Colonic mucosa (tissue), 4 donors: ENCODE measurements around the gene HELZ. TPM values are rescaled to one million over a fixed set of nuclear protein-coding genes. Genes with fewer than 3 reads are reported as not detected.

Experiments
- DNase-seq: peaks from one replicate; pipeline ENCODE4 v3.0.0-alpha.2; 2020
- H3K27ac ChIP-seq: fragments of 200-600 bp; one replicate; pipeline ENCODE4 v1.8.0; 2021
- H3K27me3 ChIP-seq: fragments of 200-600 bp; one replicate; pipeline ENCODE4 v1.8.0; 2021
- H3K36me3 ChIP-seq: fragments of 200-600 bp; one replicate; pipeline ENCODE4 v1.8.0; 2021
- H3K4me1 ChIP-seq: fragments of 200-600 bp; one replicate; pipeline ENCODE4 v1.8.0; 2021; ENCODE audit warnings: mild to moderate bottlenecking
- H3K4me3 ChIP-seq: fragments of 200-600 bp; one replicate; pipeline ENCODE4 v1.8.0; 2021
- H3K9ac ChIP-seq, 2 donors: one replicate each; pipeline ENCODE4 v1.7.0; 2013; ENCODE audit warnings: control low read depth in 2 of 2, low read depth in 2 of 2, low read length in 2 of 2
- H3K9me3 ChIP-seq: fragments of 200-600 bp; one replicate; pipeline ENCODE4 v1.8.0; 2021
- CTCF ChIP-seq: fragments of 200-600 bp; IDR thresholded peaks from one replicate; pipeline ENCODE4 v1.8.0; 2022; ENCODE audit warnings: antibody characterized with exemption, mild to moderate bottlenecking
- intact Hi-C: fragments of 100-400 bp; cut with DNase I; formaldehyde crosslinking; loops from one replicate; pipeline ENCODE4 v1.14.1; 2022
- total RNA-seq, 2 donors: library from RNA; stranded (reverse); fragmentation: NEBNext Ultra II Directional in 1 of 2; extraction: Animal tissue kit (Norgen Biotek cat#: 25700) in 1 of 2; gene quantifications; one replicate each; pipeline ENCODE4 v1.2.1, GENCODE V29; 2021
- donor health status: healthy.
- donor health status: DM: no; HTN: no; CAD: no.
- donor health status: DM: no; HTN: no; CAD: no.

HELZ gene
- total RNA-seq, 2 donors from 2014 or later: 38.6 to 55.9 TPM

GRCh38 chr17:67080804-67081203 lies 164.2 kb downstream of the HELZ start:
- Histone ChIP-seq H3K9ac (no peak overlapping the region), H3K36me3 (no peaks in the 10 kb centered on the region), H3K9me3 (no peaks in the 10 kb centered on the region), H3K27ac (no peak overlapping the region), H3K4me1 (no peaks in the 10 kb centered on the region), H3K27me3 (no peaks in the 10 kb centered on the region), H3K4me3 (no peak overlapping the region)
- no peak for TF ChIP-seq CTCF
- no peak for DNase-seq
- intact Hi-C loops: no loop called here

DNA sequence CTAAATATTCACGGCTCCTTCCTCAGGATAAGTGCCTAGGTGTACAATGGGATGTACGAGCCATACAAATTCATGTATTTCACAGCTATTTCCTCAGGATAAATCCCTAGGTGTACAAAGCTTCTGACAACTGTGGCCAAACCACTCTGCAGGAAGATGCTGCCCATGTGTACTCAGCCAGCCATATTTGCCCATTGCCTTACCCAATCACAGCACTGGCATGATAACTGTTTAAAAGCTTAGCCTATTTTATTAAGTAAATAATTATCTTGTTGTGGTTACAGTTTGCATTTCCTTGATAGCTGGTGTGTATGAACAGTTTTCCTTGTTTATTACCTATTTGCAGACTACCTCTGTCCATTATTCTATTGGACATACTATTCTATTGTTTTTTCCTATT lies 165.5 kb downstream of the HELZ start:
- no peaks in the 10 kb centered on the region for H3K9me3 ChIP-seq
- no peak overlapping the region for H3K9ac ChIP-seq
- no peak overlapping the region for H3K27ac ChIP-seq
- H3K36me3 ChIP-seq: no peaks in the 10 kb centered on the region
- TF ChIP-seq CTCF: no peak
- H3K4me3 ChIP-seq: no peak overlapping the region
- intact Hi-C loops: no loop called here
- DNase-seq: no peak
- H3K27me3 ChIP-seq: no peaks in the 10 kb centered on the region
- no peaks in the 10 kb centered on the region for H3K4me1 ChIP-seq

- intact Hi-C loops: no loop called here
- H3K4me3 ChIP-seq: no peak overlapping the region
- no peak for DNase-seq
- no peak overlapping the region for H3K9ac ChIP-seq
- no peak for TF ChIP-seq CTCF
- no peaks in the 10 kb centered on the region for H3K36me3 ChIP-seq
- no peaks in the 10 kb centered on the region for H3K9me3 ChIP-seq
- no peak overlapping the region for H3K27ac ChIP-seq
- H3K27me3 ChIP-seq: no peaks in the 10 kb centered on the region
- no peaks in the 10 kb centered on the region for H3K4me1 ChIP-seq
Observed at GRCh38 chr17:67078292-67078691, 166.7 kb downstream of the HELZ start.

GRCh38 chr17:67076290-67076689 lies 168.7 kb downstream of the HELZ start:
- no peaks in the 10 kb centered on the region for H3K36me3 ChIP-seq
- TF ChIP-seq CTCF: no peak
- H3K9ac ChIP-seq: no peak overlapping the region
- no peaks in the 10 kb centered on the region for H3K4me1 ChIP-seq
- no peaks in the 10 kb centered on the region for H3K27me3 ChIP-seq
- no peak overlapping the region for H3K27ac ChIP-seq
- intact Hi-C loops: no loop called here
- no peak overlapping the region for H3K4me3 ChIP-seq
- peak; percentile 40 for DNase-seq
- H3K9me3 ChIP-seq: no peaks in the 10 kb centered on the region

GRCh38 chr17:67074781-67075180 lies 170.2 kb downstream of the HELZ start:
- intact Hi-C loops: no loop called here
- Histone ChIP-seq H3K4me1 (no peaks in the 10 kb centered on the region), H3K4me3 (no peak overlapping the region), H3K36me3 (no peaks in the 10 kb centered on the region), H3K27ac (no peak overlapping the region), H3K9ac (no peak overlapping the region), H3K9me3 (no peaks in the 10 kb centered on the region), H3K27me3 (no peaks in the 10 kb centered on the region)
- no peak for TF ChIP-seq CTCF
- DNase-seq: no peak

DNA sequence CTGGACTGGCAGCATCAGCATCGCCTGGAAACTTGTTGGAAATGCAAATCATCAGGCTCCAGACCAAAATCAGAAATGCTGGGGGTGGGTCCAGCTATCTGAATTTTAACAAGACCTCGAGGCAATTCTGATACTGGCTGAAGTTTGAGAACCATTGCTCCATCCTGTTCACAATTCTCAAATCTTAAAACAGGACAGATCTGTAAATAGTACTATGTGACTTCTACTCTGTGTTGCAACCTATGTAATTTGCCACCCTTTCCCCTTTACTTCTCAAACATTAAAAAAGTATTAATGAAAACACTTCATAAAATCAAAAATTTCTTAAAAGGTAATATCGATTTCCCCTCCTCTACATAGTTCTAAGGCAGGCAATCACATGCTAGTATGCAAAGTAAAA lies 172.1 kb downstream of the HELZ start:
- Histone ChIP-seq H3K9me3 (no peaks in the 10 kb centered on the region), H3K36me3 (no peaks in the 10 kb centered on the region), H3K9ac (no peak overlapping the region), H3K27ac (no peak overlapping the region), H3K4me1 (no peaks in the 10 kb centered on the region), H3K27me3 (no peaks in the 10 kb centered on the region), H3K4me3 (no peak overlapping the region)
- TF ChIP-seq CTCF: no peak
- no peak for DNase-seq
- intact Hi-C loops: no loop called here
